Colonic mucosa (tissue), 4 donors: ENCODE data around the gene SDS. TPM values are rescaled to one million over a fixed set of nuclear protein-coding genes. Genes with fewer than 3 reads are reported as not detected.

Experiments
- DNase-seq: peaks from one replicate; pipeline ENCODE4 v3.0.0-alpha.2; 2020
- H3K27ac ChIP-seq: fragments of 200-600 bp; one replicate; pipeline ENCODE4 v1.8.0; 2021
- H3K27me3 ChIP-seq: fragments of 200-600 bp; one replicate; pipeline ENCODE4 v1.8.0; 2021
- H3K36me3 ChIP-seq: fragments of 200-600 bp; one replicate; pipeline ENCODE4 v1.8.0; 2021
- H3K4me1 ChIP-seq: fragments of 200-600 bp; one replicate; pipeline ENCODE4 v1.8.0; 2021; ENCODE audit warnings: mild to moderate bottlenecking
- H3K4me3 ChIP-seq: fragments of 200-600 bp; one replicate; pipeline ENCODE4 v1.8.0; 2021
- H3K9ac ChIP-seq, 2 donors: one replicate each; pipeline ENCODE4 v1.7.0; 2013; ENCODE audit warnings: control low read depth in 2 of 2, low read depth in 2 of 2, low read length in 2 of 2
- H3K9me3 ChIP-seq: fragments of 200-600 bp; one replicate; pipeline ENCODE4 v1.8.0; 2021
- intact Hi-C: fragments of 100-400 bp; cut with DNase I; formaldehyde crosslinking; loops from one replicate; pipeline ENCODE4 v1.14.1; 2022
- total RNA-seq, 2 donors: library from RNA; stranded (reverse); fragmentation: NEBNext Ultra II Directional in 1 of 2; extraction: Animal tissue kit (Norgen Biotek cat#: 25700) in 1 of 2; gene quantifications; one replicate each; pipeline ENCODE4 v1.2.1, GENCODE V29; 2021
- TF ChIP-seq, protein P1 (sequence below): fragments of 200-600 bp; IDR thresholded peaks from one replicate; pipeline ENCODE4 v1.8.0; 2022; ENCODE audit warnings: antibody characterized with exemption, mild to moderate bottlenecking
- donor health status: healthy.
- donor health status: DM: no; HTN: no; CAD: no.
- donor health status: DM: no; HTN: no; CAD: no.

SDS gene
- total RNA-seq, 2 donors from 2014 or later, result 1.0 to 4.4 TPM

DNA sequence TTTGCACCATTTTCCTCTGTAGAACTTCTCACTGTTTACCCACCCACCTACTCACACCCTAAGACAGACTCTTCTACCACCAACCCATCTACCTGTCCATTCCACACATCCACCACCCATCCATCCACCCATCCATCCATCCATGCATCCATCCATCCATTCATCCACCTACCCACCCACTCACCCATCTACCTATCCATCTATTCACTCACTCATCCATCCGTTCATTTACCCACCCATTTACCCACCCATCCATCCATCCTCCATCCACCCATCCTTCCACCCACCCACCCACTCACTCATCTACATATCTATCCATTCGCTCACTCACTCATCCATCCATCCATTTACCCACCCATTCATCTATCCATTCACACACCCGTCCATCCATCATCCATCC is 30.2 kb downstream of the SDS start:
- intact Hi-C loops, result no loop called here
- Histone ChIP-seq H3K27me3 (no peaks in the 10 kb centered on the region), H3K27ac (no peak overlapping the region), H3K36me3 (no peaks in the 10 kb centered on the region), H3K9ac (no peak overlapping the region), H3K9me3 (no peaks in the 10 kb centered on the region), H3K4me1 (no peaks in the 10 kb centered on the region), H3K4me3 (no peak overlapping the region)
- TF ChIP-seq, protein P1, sequence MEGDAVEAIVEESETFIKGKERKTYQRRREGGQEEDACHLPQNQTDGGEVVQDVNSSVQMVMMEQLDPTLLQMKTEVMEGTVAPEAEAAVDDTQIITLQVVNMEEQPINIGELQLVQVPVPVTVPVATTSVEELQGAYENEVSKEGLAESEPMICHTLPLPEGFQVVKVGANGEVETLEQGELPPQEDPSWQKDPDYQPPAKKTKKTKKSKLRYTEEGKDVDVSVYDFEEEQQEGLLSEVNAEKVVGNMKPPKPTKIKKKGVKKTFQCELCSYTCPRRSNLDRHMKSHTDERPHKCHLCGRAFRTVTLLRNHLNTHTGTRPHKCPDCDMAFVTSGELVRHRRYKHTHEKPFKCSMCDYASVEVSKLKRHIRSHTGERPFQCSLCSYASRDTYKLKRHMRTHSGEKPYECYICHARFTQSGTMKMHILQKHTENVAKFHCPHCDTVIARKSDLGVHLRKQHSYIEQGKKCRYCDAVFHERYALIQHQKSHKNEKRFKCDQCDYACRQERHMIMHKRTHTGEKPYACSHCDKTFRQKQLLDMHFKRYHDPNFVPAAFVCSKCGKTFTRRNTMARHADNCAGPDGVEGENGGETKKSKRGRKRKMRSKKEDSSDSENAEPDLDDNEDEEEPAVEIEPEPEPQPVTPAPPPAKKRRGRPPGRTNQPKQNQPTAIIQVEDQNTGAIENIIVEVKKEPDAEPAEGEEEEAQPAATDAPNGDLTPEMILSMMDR, result no peak
- DNase-seq, result no peak

DNA sequence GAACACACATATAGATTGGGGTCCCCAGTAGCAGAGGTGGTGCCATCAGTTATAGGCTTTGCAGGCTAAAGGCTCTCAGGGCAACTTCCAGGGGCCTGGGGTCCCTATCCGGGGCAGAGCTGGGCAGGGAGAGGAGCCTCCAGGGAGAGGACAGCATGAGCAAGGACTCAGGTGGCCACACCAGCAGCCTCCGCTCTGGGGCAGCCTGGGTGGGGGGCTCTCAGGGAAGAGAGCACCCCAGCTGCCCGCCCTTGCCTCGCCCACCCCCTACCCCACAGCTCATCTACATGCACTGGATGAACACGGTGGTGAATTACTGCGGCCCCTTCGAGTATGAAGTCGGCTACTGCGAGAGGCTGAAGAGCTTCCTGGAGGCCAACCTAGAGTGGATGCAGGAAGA is 31.3 kb downstream of the SDS start:
- H3K27me3 ChIP-seq, result no peaks in the 10 kb centered on the region
- no peaks in the 10 kb centered on the region for H3K36me3 ChIP-seq
- TF ChIP-seq, protein P1, result no peak
- no peaks in the 10 kb centered on the region for H3K4me1 ChIP-seq
- no peak for DNase-seq
- intact Hi-C loops, result no loop called here
- no peak overlapping the region for H3K27ac ChIP-seq
- no peaks in the 10 kb centered on the region for H3K9me3 ChIP-seq
- H3K9ac ChIP-seq, result no peak overlapping the region
- no peak overlapping the region for H3K4me3 ChIP-seq

DNA sequence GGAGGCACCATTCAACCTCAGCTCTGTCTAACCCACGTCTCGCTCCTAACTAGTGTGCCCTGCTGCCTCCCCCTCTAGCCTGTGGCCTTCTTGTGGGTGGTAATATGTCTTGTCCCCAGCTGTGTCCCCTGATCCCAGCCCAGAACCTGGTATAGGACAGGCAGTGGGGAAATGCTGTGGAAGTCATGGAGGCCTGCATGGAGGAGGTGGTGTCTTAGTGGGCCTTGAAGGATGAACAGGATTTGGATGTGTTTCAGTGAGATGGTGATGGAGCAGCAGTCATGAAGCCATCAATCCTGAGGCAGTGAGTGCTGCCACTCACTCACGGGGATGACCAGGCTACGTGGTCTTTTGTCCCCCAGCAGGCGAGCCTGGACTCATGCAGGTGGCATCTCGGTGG is 31.9 kb downstream of the SDS start:
- no peaks in the 10 kb centered on the region for H3K36me3 ChIP-seq
- no peak overlapping the region for H3K27ac ChIP-seq
- H3K4me1 ChIP-seq, result no peaks in the 10 kb centered on the region
- intact Hi-C loops, result no loop called here
- no peak overlapping the region for H3K4me3 ChIP-seq
- no peak for DNase-seq
- H3K27me3 ChIP-seq, result no peaks in the 10 kb centered on the region
- H3K9me3 ChIP-seq, result no peaks in the 10 kb centered on the region
- TF ChIP-seq, protein P1, result no peak
- H3K9ac ChIP-seq, result no peak overlapping the region

DNA sequence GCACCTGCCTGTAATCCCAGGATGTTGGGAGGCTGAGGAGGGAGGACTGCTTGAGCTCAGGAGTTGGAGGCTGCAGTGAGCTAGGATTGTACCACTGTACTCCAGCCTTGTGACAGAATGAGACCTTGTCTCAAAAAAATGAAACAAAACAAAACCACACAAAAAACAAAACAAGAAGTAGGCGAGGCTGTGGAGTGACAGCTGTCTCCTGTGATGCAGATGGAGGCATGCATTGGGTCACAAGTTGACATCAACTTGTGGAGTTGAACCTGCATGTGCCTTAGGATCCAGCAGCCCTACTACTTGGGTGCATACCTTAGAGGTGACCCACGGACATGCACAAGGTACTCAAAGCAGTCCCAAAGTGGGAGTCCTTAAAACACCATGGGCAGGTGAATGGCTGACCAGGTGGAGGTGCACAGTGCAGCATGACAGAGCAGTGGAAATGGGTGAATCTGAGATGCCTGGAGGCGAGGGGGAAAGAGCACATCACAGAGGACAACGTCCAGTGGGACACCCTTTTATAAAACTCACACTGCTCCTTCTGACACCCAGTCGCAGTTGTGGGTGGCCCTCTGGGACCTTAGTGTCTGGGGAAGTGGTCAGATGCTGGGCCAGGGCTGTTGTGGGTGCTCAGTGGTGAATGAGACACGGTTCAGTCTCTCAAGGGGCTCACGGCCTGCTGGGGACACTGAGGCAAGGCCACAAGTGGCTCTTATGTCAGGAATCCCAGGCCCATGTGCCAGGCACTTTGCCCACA is 32.6 kb downstream of the SDS start:
- Histone ChIP-seq H3K9ac (no peak overlapping the region), H3K36me3 (no peaks in the 10 kb centered on the region), H3K4me1 (no peaks in the 10 kb centered on the region), H3K4me3 (no peak overlapping the region), H3K9me3 (no peaks in the 10 kb centered on the region), H3K27ac (no peak overlapping the region), H3K27me3 (no peaks in the 10 kb centered on the region)
- TF ChIP-seq, protein P1, result no peak
- intact Hi-C loops, result no loop called here
- no peak for DNase-seq

- H3K4me3 ChIP-seq, result no peak overlapping the region
- H3K9ac ChIP-seq, result no peak overlapping the region
- no peaks in the 10 kb centered on the region for H3K9me3 ChIP-seq
- no peaks in the 10 kb centered on the region for H3K36me3 ChIP-seq
- intact Hi-C loops, result no loop called here
- no peaks in the 10 kb centered on the region for H3K4me1 ChIP-seq
- DNase-seq, result no peak
- TF ChIP-seq, protein P1, result no peak
- H3K27me3 ChIP-seq, result no peaks in the 10 kb centered on the region
- no peak overlapping the region for H3K27ac ChIP-seq
Observed at GRCh38 chr12:113369391-113369985, 34.2 kb downstream of the SDS start.
